NK-92 (cell line): Measurements from ENCODE around the gene TTLL3.
"Not testable (repeated sequence)": the region's sequence is repeated elsewhere in the genome, so short reads cannot be mapped to it uniquely, and the experiment has no call there.

ENCODE experiments used
- DNase-seq: peaks from one replicate; lab custom pipeline; 2025; ENCODE audit not compliant: unreplicated experiment; lab: John Stamatoyannopoulos, UW

The TTLL3 gene

GRCh38 chr3:9809615-9810432 is at the start of gene TTLL3:
TSS of gene TTLL3 (plus strand) at chr3:9810262. CDS start at chr3:9810662, 400 bp downstream.
- no peak for DNase-seq

- DNase-seq: no peak
Measured at GRCh38 chr3:9760779-9761505, 49.1 kb upstream of the TTLL3 start.

- DNase-seq: no peak
Measured at GRCh38 chr3:9761919-9762318, 48.1 kb upstream of the TTLL3 start.

- DNase-seq: no peak
Measured at GRCh38 chr3:9762871-9763270, 47.2 kb upstream of the TTLL3 start.

- DNase-seq: no peak
Measured at GRCh38 chr3:9765865-9766264, 44.2 kb upstream of the TTLL3 start.

GRCh38 chr3:9767418-9767817 is 42.6 kb upstream of the TTLL3 start:
- no peak for DNase-seq

- DNase-seq: no peak
Measured at GRCh38 chr3:9768141-9768775, 41.8 kb upstream of the TTLL3 start.

GRCh38 chr3:9769012-9769411 is 41.0 kb upstream of the TTLL3 start:
- DNase-seq: no peak

- no peak for DNase-seq
Measured at GRCh38 chr3:9769426-9770275, 40.4 kb upstream of the TTLL3 start, which contains the start of gene CAMK1. TSS of gene CAMK1 (minus strand) at chr3:9769947. CDS start at chr3:9767749, 2,198 bp downstream.

- DNase-seq: no peak
Measured at GRCh38 chr3:9770276-9770812, 39.7 kb upstream of the TTLL3 start.

- not testable (repeated sequence) for DNase-seq
Measured at GRCh38 chr3:9771007-9771406, 39.1 kb upstream of the TTLL3 start.

- DNase-seq: no peak
Measured at GRCh38 chr3:9776896-9777693, 33.0 kb upstream of the TTLL3 start.

- no peak for DNase-seq
Measured at GRCh38 chr3:9777694-9778021, 32.4 kb upstream of the TTLL3 start.

GRCh38 chr3:9778143-9779074 is 31.7 kb upstream of the TTLL3 start:
- no peak for DNase-seq

GRCh38 chr3:9779075-9779593 is 30.9 kb upstream of the TTLL3 start:
- no peak for DNase-seq

GRCh38 chr3:9779721-9780457 is 30.2 kb upstream of the TTLL3 start:
- DNase-seq: no peak

- DNase-seq: no peak
Measured at GRCh38 chr3:9780458-9780812, 29.6 kb upstream of the TTLL3 start.

GRCh38 chr3:9780910-9781309 is 29.2 kb upstream of the TTLL3 start:
- DNase-seq: no peak
